Measurements from ENCODE around the gene HSD17B1.
A peak's percentile ranks its signal among the peaks of the same experiment; 100 is the strongest.
"Not testable (repeated sequence)": the region's sequence is repeated elsewhere in the genome, so short reads cannot be mapped to it uniquely, and the experiment has no call there.

Gene HSD17B1

DNA sequence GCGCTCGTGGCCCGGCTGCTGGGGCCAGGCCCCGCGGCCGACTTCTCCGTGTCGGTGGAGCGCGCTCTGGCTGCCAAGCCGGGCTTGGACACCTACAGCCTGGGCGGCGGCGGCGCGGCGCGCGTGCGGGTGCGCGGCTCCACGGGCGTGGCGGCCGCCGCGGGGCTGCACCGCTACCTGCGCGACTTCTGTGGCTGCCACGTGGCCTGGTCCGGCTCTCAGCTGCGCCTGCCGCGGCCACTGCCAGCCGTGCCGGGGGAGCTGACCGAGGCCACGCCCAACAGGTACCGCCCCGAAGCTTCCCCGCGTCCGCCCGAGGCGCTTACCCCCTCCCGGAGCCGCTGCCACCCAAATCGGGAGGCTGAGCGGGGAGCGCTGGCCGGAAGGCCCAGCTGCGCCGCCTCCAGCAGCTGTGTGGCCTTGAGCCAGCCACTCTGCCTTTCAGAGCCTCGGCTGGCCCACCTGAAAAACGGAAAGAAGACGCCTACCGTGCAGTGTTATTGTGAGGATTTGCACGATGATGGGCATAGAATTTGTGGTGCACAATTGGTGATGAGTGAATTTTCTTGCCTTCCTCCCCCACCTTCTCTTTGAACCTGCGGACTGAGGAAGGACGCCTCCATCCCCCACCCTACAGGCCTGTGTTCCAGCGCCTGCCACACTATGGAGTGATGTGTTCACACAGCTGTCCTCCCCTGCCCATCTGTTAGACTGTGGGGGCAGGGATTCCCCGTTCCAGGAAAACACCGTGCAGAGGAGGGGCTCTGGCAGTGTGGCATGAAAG is 16.2 kb upstream of the HSD17B1 start:
- Mint-ChIP-seq H3K4me3 (peak overlapping the region; percentile 88 to 95 (median 95)), H3K9me3 (no peaks in the 10 kb centered on the region), H3K27me3 (ENCODE audit: low read depth) (no peaks in the 10 kb centered on the region), H3K27ac (peak overlapping the region; percentile 83 to 97 (median 97)), H3K36me3 (ENCODE audit: low read depth) (peaks cover 14% of the 10 kb centered on the region), H3K4me1 (peaks cover 29% of the 10 kb centered on the region)
- TF ChIP-seq, protein P1, sequence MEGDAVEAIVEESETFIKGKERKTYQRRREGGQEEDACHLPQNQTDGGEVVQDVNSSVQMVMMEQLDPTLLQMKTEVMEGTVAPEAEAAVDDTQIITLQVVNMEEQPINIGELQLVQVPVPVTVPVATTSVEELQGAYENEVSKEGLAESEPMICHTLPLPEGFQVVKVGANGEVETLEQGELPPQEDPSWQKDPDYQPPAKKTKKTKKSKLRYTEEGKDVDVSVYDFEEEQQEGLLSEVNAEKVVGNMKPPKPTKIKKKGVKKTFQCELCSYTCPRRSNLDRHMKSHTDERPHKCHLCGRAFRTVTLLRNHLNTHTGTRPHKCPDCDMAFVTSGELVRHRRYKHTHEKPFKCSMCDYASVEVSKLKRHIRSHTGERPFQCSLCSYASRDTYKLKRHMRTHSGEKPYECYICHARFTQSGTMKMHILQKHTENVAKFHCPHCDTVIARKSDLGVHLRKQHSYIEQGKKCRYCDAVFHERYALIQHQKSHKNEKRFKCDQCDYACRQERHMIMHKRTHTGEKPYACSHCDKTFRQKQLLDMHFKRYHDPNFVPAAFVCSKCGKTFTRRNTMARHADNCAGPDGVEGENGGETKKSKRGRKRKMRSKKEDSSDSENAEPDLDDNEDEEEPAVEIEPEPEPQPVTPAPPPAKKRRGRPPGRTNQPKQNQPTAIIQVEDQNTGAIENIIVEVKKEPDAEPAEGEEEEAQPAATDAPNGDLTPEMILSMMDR (IDR thresholded peaks at IDR 0.05; ENCODE audit: unreplicated experiment in 3 of 3): no peak

DNA sequence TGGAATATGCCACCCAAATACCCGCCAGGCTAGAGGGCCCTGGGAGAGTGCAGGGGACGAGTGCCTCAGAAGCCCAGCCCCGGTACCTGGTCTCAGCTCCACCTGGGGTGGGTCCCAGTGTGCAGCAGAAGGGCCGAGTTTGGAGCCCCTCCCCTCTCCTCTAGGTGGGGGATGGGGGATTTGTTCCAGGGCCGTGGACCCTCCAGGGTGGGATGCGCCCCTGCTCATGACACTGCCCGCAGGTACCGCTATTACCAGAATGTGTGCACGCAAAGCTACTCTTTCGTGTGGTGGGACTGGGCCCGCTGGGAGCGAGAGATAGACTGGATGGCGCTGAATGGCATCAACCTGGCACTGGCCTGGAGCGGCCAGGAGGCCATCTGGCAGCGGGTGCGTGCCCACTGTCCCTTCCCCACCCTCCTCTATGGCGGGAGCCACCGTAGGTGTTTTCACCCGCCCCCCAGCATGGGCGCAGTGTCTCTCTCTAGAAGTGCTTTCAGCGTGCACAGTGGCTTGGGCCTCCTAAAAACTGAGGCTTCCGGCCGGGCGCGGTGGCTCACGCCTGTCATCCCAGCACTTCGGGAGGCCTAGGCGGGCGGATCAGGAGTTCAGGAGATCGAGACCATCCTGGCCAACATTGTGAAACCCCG is 15.4 kb upstream of the HSD17B1 start:
- Mint-ChIP-seq H3K27me3 (ENCODE audit: low read depth) (no peaks in the 10 kb centered on the region), H3K27ac (peak overlapping the region; percentile 83 to 97 (median 97)), H3K36me3 (ENCODE audit: low read depth) (peaks cover 14% of the 10 kb centered on the region), H3K4me3 (peak overlapping the region; percentile 88 to 95 (median 95)), H3K4me1 (peaks cover 27% of the 10 kb centered on the region), H3K9me3 (no peaks in the 10 kb centered on the region)
- TF ChIP-seq, protein P1 (IDR thresholded peaks at IDR 0.05; ENCODE audit: unreplicated experiment in 3 of 3): no peak

DNA sequence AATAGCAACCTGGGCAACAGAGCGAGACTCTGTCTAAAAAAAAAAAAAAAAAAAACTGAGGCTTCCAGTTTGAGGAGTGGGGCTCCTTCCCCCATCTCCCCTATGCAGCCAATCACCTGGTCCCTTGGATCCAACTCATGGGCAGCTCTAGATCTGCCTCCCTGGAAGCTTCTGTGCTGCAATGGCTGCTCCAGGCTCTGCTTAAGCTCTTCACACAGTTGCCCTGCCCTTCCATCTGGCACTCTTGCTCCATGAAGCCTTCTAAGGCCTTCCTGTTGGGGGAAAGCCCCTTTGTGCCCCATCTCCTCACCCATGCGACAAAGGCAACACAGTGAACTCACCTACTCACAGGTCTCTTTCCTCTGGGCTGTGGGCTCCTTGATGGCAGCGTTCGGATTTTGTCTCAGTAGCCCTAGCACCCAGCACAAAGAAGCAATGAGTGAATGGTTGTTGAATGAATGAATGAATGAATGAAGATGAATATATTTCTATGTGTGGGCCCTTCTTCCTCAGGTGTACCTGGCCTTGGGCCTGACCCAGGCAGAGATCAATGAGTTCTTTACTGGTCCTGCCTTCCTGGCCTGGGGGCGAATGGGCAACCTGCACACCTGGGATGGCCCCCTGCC is 14.8 kb upstream of the HSD17B1 start:
- TF ChIP-seq, protein P1 (IDR thresholded peaks at IDR 0.05; ENCODE audit: unreplicated experiment in 3 of 3): no peak
- H3K4me1 Mint-ChIP-seq: peaks cover 27% of the 10 kb centered on the region

DNA sequence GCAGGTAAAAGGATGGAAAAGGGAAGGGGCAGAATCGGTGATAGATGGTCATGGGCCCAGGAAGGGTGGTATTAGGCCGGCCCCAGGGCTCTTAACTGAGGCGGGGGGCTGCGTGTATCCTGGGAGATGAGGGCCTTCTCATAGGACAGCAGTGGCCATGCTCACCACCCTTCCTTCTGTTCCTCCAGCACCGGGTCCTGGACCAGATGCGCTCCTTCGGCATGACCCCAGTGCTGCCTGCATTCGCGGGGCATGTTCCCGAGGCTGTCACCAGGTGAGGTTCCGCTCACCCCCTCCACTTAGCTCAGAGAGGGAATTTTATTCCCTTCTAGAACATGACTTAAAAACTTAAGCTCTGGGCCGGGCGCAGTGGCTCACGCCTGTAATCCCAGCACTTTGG is 14.2 kb upstream of the HSD17B1 start:
- no peaks in the 10 kb centered on the region for H3K9me3 Mint-ChIP-seq
- H3K4me3 Mint-ChIP-seq: peak overlapping the region; percentile 84 to 95 (median 88)
- H3K27ac Mint-ChIP-seq: no peak overlapping the region
- TF ChIP-seq, protein P1 (IDR thresholded peaks at IDR 0.05; ENCODE audit: unreplicated experiment in 3 of 3): no peak
- peaks cover 24% of the 10 kb centered on the region for H3K4me1 Mint-ChIP-seq
- H3K36me3 Mint-ChIP-seq (ENCODE audit: low read depth): peaks cover 14% of the 10 kb centered on the region
- no peaks in the 10 kb centered on the region for H3K27me3 Mint-ChIP-seq (ENCODE audit: low read depth)

More for the DNA sequence above, 14.8 kb upstream of the HSD17B1 start:
- peaks cover 14% of the 10 kb centered on the region for H3K36me3 Mint-ChIP-seq (ENCODE audit: low read depth)
- H3K4me3 Mint-ChIP-seq: peak overlapping the region; percentile 84 to 95 (median 88)
- no peaks in the 10 kb centered on the region for H3K9me3 Mint-ChIP-seq
- no peaks in the 10 kb centered on the region for H3K27me3 Mint-ChIP-seq (ENCODE audit: low read depth)
- peak overlapping the region; percentile 9 to 57 (median 40) for H3K27ac Mint-ChIP-seq

DNA sequence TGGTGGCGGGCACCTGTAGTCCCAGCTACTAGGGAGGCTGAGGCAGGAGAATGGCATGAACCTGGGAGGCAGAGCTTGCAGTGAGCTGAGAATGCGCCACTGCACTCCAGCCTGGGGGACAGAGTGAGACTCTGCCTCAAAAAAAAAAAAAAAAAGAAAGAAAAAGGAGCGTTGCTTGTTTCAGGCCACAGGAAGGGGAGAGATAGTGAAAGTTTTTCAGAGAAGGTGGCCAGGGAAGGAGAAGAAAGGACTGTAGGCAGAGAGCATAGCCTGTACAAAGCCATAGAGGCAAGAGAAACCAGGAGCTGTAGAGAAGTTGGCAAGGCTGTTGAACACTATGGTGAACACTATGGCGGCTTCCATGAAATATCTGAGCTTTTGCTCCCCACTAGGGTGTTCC is 12.2 kb upstream of the HSD17B1 start:
- not testable (repeated sequence) for H3K27me3 Mint-ChIP-seq (ENCODE audit: low read depth); H3K27ac Mint-ChIP-seq; H3K9me3 Mint-ChIP-seq; H3K4me3 Mint-ChIP-seq
- Mint-ChIP-seq H3K36me3 (ENCODE audit: low read depth) (peaks cover 18% of the 10 kb centered on the region), H3K4me1 (peaks cover 17% of the 10 kb centered on the region)

Data from nephron (organoid).